CD4-positive, alpha-beta T cell treated with Interleukin-17A for 1 hour (primary cell): ENCODE data around the gene RTP1.
"Not testable (repeated sequence)": the region's sequence is repeated elsewhere in the genome, so short reads cannot be mapped to it uniquely, and the experiment has no call there.

Source experiments
- DNase-seq: peaks from one replicate; pipeline ENCODE4 v3.0.0-alpha.2; 2020

Gene RTP1

GRCh38 chr3:187197335-187197649 lies at the start of gene RTP1:
RTP1 (plus strand) TSS chr3:187197486; CDS start chr3:187197516, 30 bp downstream.
- no peak for DNase-seq

GRCh38 chr3:187150186-187150585 lies 47.1 kb upstream of the RTP1 start:
- no peak for DNase-seq

GRCh38 chr3:187150599-187150998 lies 46.7 kb upstream of the RTP1 start:
- peak; percentile 75 for DNase-seq

GRCh38 chr3:187161556-187161955 lies 35.7 kb upstream of the RTP1 start:
- no peak for DNase-seq

- no peak for DNase-seq
Observed at GRCh38 chr3:187162265-187162953, 34.9 kb upstream of the RTP1 start.

- DNase-seq: peak; percentile 78
Observed at GRCh38 chr3:187165144-187165543, 32.1 kb upstream of the RTP1 start.

GRCh38 chr3:187166750-187167149 lies 30.5 kb upstream of the RTP1 start:
- no peak for DNase-seq

- DNase-seq: no peak
Observed at GRCh38 chr3:187167777-187168176, 29.5 kb upstream of the RTP1 start.

GRCh38 chr3:187169231-187169960 lies 27.9 kb upstream of the RTP1 start:
- DNase-seq: no peak

- not testable (repeated sequence) for DNase-seq
Observed at GRCh38 chr3:187170911-187171310, 26.4 kb upstream of the RTP1 start.

GRCh38 chr3:187172929-187173328 lies 24.4 kb upstream of the RTP1 start:
- no peak for DNase-seq

- no peak for DNase-seq
Observed at GRCh38 chr3:187181454-187182170, 15.7 kb upstream of the RTP1 start.

GRCh38 chr3:187183210-187183862 lies 13.9 kb upstream of the RTP1 start:
- DNase-seq: no peak

- no peak for DNase-seq
Observed at GRCh38 chr3:187183903-187184302, 13.4 kb upstream of the RTP1 start.

- DNase-seq: no peak
Observed at GRCh38 chr3:187185759-187186158, 11.5 kb upstream of the RTP1 start.

GRCh38 chr3:187186375-187186774 lies 10.9 kb upstream of the RTP1 start:
- no peak for DNase-seq

- no peak for DNase-seq
Observed at GRCh38 chr3:187186801-187187421, 10.4 kb upstream of the RTP1 start.

GRCh38 chr3:187188931-187189330 lies 8.4 kb upstream of the RTP1 start:
- DNase-seq: no peak

GRCh38 chr3:187191271-187191670 lies 6.0 kb upstream of the RTP1 start:
- no peak for DNase-seq

GRCh38 chr3:187193181-187193580 lies 4.1 kb upstream of the RTP1 start:
- DNase-seq: no peak

- no peak for DNase-seq
Observed at GRCh38 chr3:187196573-187197334, 532 bp upstream of the RTP1 start.

- DNase-seq: no peak
Observed at GRCh38 chr3:187198490-187198889, 1.2 kb downstream of the RTP1 start.
